CD8-positive, alpha-beta memory T cell (primary cell): Measurements from ENCODE around the gene CPLX1. TPM values are rescaled to one million over a fixed set of nuclear protein-coding genes. Genes with fewer than 3 reads are reported as not detected.

ENCODE experiments used
- CTCF ChIA-PET: fragments of 350-600 bp; sonication (Branson Sonifier 250); formaldehyde crosslinking; loops from one replicate; lab custom pipeline; 2021; ENCODE audit warnings: antibody characterized with exemption; lab: Charles Lee
- POLR2A ChIA-PET: fragments of 350-600 bp; sonication (Branson Sonifier 250); formaldehyde crosslinking; loops from one replicate; lab custom pipeline; 2021; ENCODE audit warnings: antibody characterized with exemption; lab: Charles Lee
- DNase-seq, 5 donors: peaks; one replicate each; pipeline versions ENCODE4 v3.0.0 to v3.0.0-alpha.2; 2020 to 2022; ENCODE audit warnings: mixed read lengths in 1 of 5
- H3K27ac ChIP-seq: one replicate; pipeline ENCODE4 v1.7.0; 2013; ENCODE audit warnings: low read depth, mild to moderate bottlenecking, low read length, moderate library complexity
- H3K27me3 ChIP-seq: 2 replicates; pipeline ENCODE4 v1.7.0; 2013; ENCODE audit warnings: low read length, mild to moderate bottlenecking; ENCODE audit not compliant: insufficient read depth, poor library complexity, severe bottlenecking
- H3K36me3 ChIP-seq: 2 replicates; pipeline ENCODE4 v1.7.0; 2013; ENCODE audit warnings: mild to moderate bottlenecking, low read length, moderate library complexity; ENCODE audit not compliant: insufficient read depth
- H3K4me1 ChIP-seq: 2 replicates; pipeline ENCODE4 v1.7.0; 2013; ENCODE audit warnings: mild to moderate bottlenecking, low read length, moderate library complexity; ENCODE audit not compliant: insufficient read depth
- H3K4me3 ChIP-seq: 2 replicates; pipeline ENCODE4 v1.7.0; 2013; ENCODE audit warnings: mild to moderate bottlenecking, low read length
- H3K9me3 ChIP-seq: 2 replicates; pipeline ENCODE4 v1.7.0; 2013; ENCODE audit warnings: mild to moderate bottlenecking, low read length
- H3K27ac Mint-ChIP-seq, 8 donors: one replicate each; pipeline ENCODE4 v1.8.0; 2020 to 2021; ENCODE audit warnings: mixed read lengths in 8 of 8, mild to moderate bottlenecking in 6 of 8, inconsistent platforms in 3 of 8, moderate library complexity in 3 of 8
- H3K27me3 Mint-ChIP-seq, 2 donors: one replicate each; pipeline ENCODE4 v1.8.0; 2020 to 2021; ENCODE audit warnings: mixed read lengths in 2 of 2, mild to moderate bottlenecking in 1 of 2, moderate library complexity in 1 of 2
- H3K36me3 Mint-ChIP-seq, 3 donors: one replicate each; pipeline ENCODE4 v1.8.0; 2020 to 2021; ENCODE audit warnings: mixed read lengths in 3 of 3, inconsistent platforms in 1 of 3, mild to moderate bottlenecking in 1 of 3
- H3K4me1 Mint-ChIP-seq, 3 donors: one replicate each; pipeline ENCODE4 v1.8.0; 2020 to 2021; ENCODE audit warnings: mixed read lengths in 3 of 3, inconsistent platforms in 1 of 3, mild to moderate bottlenecking in 1 of 3
- H3K4me3 Mint-ChIP-seq, 7 donors: one replicate each; pipeline ENCODE4 v1.8.0; 2020 to 2021; ENCODE audit warnings: mixed read lengths in 7 of 7, mild to moderate bottlenecking in 6 of 7, moderate library complexity in 4 of 7, inconsistent platforms in 2 of 7
- H3K9me3 Mint-ChIP-seq, 5 donors: one replicate each; pipeline ENCODE4 v1.8.0; 2020 to 2022; ENCODE audit warnings: mixed read lengths in 5 of 5, mild to moderate bottlenecking in 3 of 5, moderate library complexity in 2 of 5, inconsistent platforms in 1 of 5
- polyA plus RNA-seq: library from polyadenylated mRNA; unstranded; fragments of 300-500 nt; fragmentation: Illumina TruSeq; gene quantifications from one replicate; pipeline ENCODE4 v1.2.3, GENCODE V29; 2021
- total RNA-seq, 2 experiments: library from RNA; stranded (reverse); gene quantifications; one replicate each; pipeline ENCODE4 v1.2.3, GENCODE V29; 2021

The CPLX1 gene
- total and polyA plus RNA-seq, 3 experiments from 2014 or later, result 0.13 to 0.16 TPM; not detected in 1

- CTCF ChIA-PET, result interaction anchor here (1.2 kb wide), 1 partner anchor 27 kb away, joined by 3 read pairs; no protein-coding TSS in a partner anchor
- POLR2A ChIA-PET, result no interaction called here
These were observed 55.9 kb downstream of the CPLX1 start for GRCh38 chr4:770022-770421.

GRCh38 chr4:769511-769910 lies 56.4 kb downstream of the CPLX1 start:
- H3K4me3 Mint-ChIP-seq, result no peak overlapping the region
- H3K4me3 ChIP-seq, result no peak overlapping the region
- no peaks in the 10 kb centered on the region for H3K9me3 Mint-ChIP-seq
- peaks cover 5 to 75% (median 15%) of the 10 kb centered on the region in 3 donors for H3K36me3 Mint-ChIP-seq
- POLR2A ChIA-PET, result no interaction called here
- H3K27ac Mint-ChIP-seq, result no peak overlapping the region
- H3K4me1 ChIP-seq, result peaks cover 4% of the 10 kb centered on the region
- no peaks in the 10 kb centered on the region for H3K9me3 ChIP-seq
- DNase-seq, result no peak
- no peak overlapping the region for H3K27ac ChIP-seq
- CTCF ChIA-PET, result interaction anchor here (1.2 kb wide), 1 partner anchor 27 kb away, joined by 3 read pairs; no protein-coding TSS in a partner anchor
- no peaks in the 10 kb centered on the region for H3K27me3 Mint-ChIP-seq
- H3K36me3 ChIP-seq, result peaks cover 23% of the 10 kb centered on the region
- H3K27me3 ChIP-seq, result no peaks in the 10 kb centered on the region
- H3K4me1 Mint-ChIP-seq, result peaks cover 28 to 55% (median 33%) of the 10 kb centered on the region in 3 donors

More at GRCh38 chr4:770022-770421, 55.9 kb downstream of the CPLX1 start:
- no peak for DNase-seq
- Histone ChIP-seq H3K4me1 (peaks cover 9% of the 10 kb centered on the region), H3K9me3 (no peaks in the 10 kb centered on the region), H3K4me3 (no peak overlapping the region), H3K36me3 (peaks cover 23% of the 10 kb centered on the region), H3K27me3 (no peaks in the 10 kb centered on the region), H3K27ac (no peak overlapping the region)
- Mint-ChIP-seq H3K9me3 (no peaks in the 10 kb centered on the region), H3K36me3 (peaks cover 9 to 75% (median 20%) of the 10 kb centered on the region in 3 donors), H3K4me1 (peaks cover 28 to 55% (median 38%) of the 10 kb centered on the region in 3 donors), H3K27me3 (no peaks in the 10 kb centered on the region), H3K4me3 (no peak overlapping the region), H3K27ac (peak overlapping the region in 2 of 8 donors; percentile 56 to 86)

GRCh38 chr4:768995-769394 lies 56.9 kb downstream of the CPLX1 start:
- H3K4me3 Mint-ChIP-seq, result no peak overlapping the region
- H3K27me3 Mint-ChIP-seq, result no peaks in the 10 kb centered on the region
- POLR2A ChIA-PET, result interaction anchor here (0.7 kb wide), 1 partner anchor 219 kb away, joined by 3 read pairs; no protein-coding TSS in a partner anchor
- DNase-seq, result no peak
- Histone ChIP-seq H3K27me3 (no peaks in the 10 kb centered on the region), H3K27ac (no peak overlapping the region), H3K4me1 (no peaks in the 10 kb centered on the region), H3K4me3 (no peak overlapping the region), H3K9me3 (no peaks in the 10 kb centered on the region), H3K36me3 (peaks cover 23% of the 10 kb centered on the region)
- H3K9me3 Mint-ChIP-seq, result no peaks in the 10 kb centered on the region
- H3K27ac Mint-ChIP-seq, result no peak overlapping the region
- CTCF ChIA-PET, result interaction anchor here (1.2 kb wide), 1 partner anchor 26 kb away, joined by 3 read pairs; no protein-coding TSS in a partner anchor
- H3K4me1 Mint-ChIP-seq, result peaks cover 24 to 54% (median 28%) of the 10 kb centered on the region in 3 donors
- peaks cover 3 to 73% (median 12%) of the 10 kb centered on the region in 3 donors for H3K36me3 Mint-ChIP-seq

GRCh38 chr4:768076-768475 lies 57.9 kb downstream of the CPLX1 start:
- Mint-ChIP-seq H3K4me3 (no peak overlapping the region), H3K4me1 (peaks cover 30 to 57% (median 32%) of the 10 kb centered on the region in 3 donors), H3K9me3 (no peaks in the 10 kb centered on the region), H3K27me3 (no peaks in the 10 kb centered on the region), H3K27ac (peak overlapping the region in 1 of 8 donors; percentile 64), H3K36me3 (peaks cover 3 to 76% (median 12%) of the 10 kb centered on the region in 3 donors)
- H3K27ac ChIP-seq, result no peak overlapping the region
- no peaks in the 10 kb centered on the region for H3K9me3 ChIP-seq
- H3K36me3 ChIP-seq, result peaks cover 22% of the 10 kb centered on the region
- no peak for DNase-seq
- CTCF ChIA-PET, result interaction anchor here (1.1 kb wide), 1 partner anchor 26 kb away, joined by 3 read pairs; no protein-coding TSS in a partner anchor
- POLR2A ChIA-PET, result interaction anchor here (0.7 kb wide), 1 partner anchor 220 kb away, joined by 3 read pairs; no protein-coding TSS in a partner anchor
- no peaks in the 10 kb centered on the region for H3K4me1 ChIP-seq
- H3K27me3 ChIP-seq, result no peaks in the 10 kb centered on the region
- H3K4me3 ChIP-seq, result no peak overlapping the region

- no peak for DNase-seq
- Mint-ChIP-seq H3K27me3 (no peaks in the 10 kb centered on the region), H3K27ac (peak overlapping the region in 4 of 8 donors; percentile 47 to 73 (median 59)), H3K9me3 (no peaks in the 10 kb centered on the region), H3K36me3 (peaks cover 4 to 79% (median 13%) of the 10 kb centered on the region in 3 donors), H3K4me3 (no peak overlapping the region), H3K4me1 (peaks cover 33 to 56% (median 36%) of the 10 kb centered on the region in 3 donors)
- H3K27ac ChIP-seq, result no peak overlapping the region
- no peaks in the 10 kb centered on the region for H3K9me3 ChIP-seq
- no peaks in the 10 kb centered on the region for H3K4me1 ChIP-seq
- ChIA-PET POLR2A (no interaction called here), CTCF (interaction anchor here (0.7 kb wide), 1 partner anchor 172 kb away, joined by 3 read pairs; no protein-coding TSS in a partner anchor)
- H3K27me3 ChIP-seq, result no peaks in the 10 kb centered on the region
- H3K4me3 ChIP-seq, result no peak overlapping the region
- peaks cover 15% of the 10 kb centered on the region for H3K36me3 ChIP-seq
These were observed 59.2 kb downstream of the CPLX1 start for GRCh38 chr4:766559-767283.

GRCh38 chr4:766152-766515 lies 59.8 kb downstream of the CPLX1 start:
- Histone ChIP-seq H3K27ac (no peak overlapping the region), H3K4me3 (no peak overlapping the region), H3K9me3 (no peaks in the 10 kb centered on the region), H3K36me3 (peaks cover 12% of the 10 kb centered on the region), H3K27me3 (no peaks in the 10 kb centered on the region), H3K4me1 (no peaks in the 10 kb centered on the region)
- Mint-ChIP-seq H3K36me3 (peaks cover 9 to 80% (median 13%) of the 10 kb centered on the region in 3 donors), H3K27me3 (peaks cover 0 to 1% of the 10 kb centered on the region in 2 donors), H3K9me3 (no peaks in the 10 kb centered on the region), H3K4me1 (peaks cover 35 to 59% (median 40%) of the 10 kb centered on the region in 3 donors), H3K4me3 (no peak overlapping the region), H3K27ac (peak overlapping the region in 7 of 8 donors; percentile 18 to 81 (median 54))
- ChIA-PET POLR2A (no interaction called here), CTCF (interaction anchor here (0.7 kb wide), 1 partner anchor 173 kb away, joined by 3 read pairs; no protein-coding TSS in a partner anchor)
- no peak for DNase-seq

- no peak overlapping the region for H3K4me3 ChIP-seq
- no peak overlapping the region for H3K27ac ChIP-seq
- H3K4me1 ChIP-seq, result no peaks in the 10 kb centered on the region
- Mint-ChIP-seq H3K4me1 (peaks cover 33 to 62% (median 45%) of the 10 kb centered on the region in 3 donors), H3K36me3 (peaks cover 9 to 82% (median 13%) of the 10 kb centered on the region in 3 donors), H3K9me3 (no peaks in the 10 kb centered on the region), H3K4me3 (no peak overlapping the region), H3K27ac (peak overlapping the region in 4 of 8 donors; percentile 43 to 95 (median 66)), H3K27me3 (peaks cover 0 to 1% of the 10 kb centered on the region in 2 donors)
- POLR2A ChIA-PET, result no interaction called here
- no peak for DNase-seq
- no peaks in the 10 kb centered on the region for H3K9me3 ChIP-seq
- no peaks in the 10 kb centered on the region for H3K27me3 ChIP-seq
- peaks cover 11% of the 10 kb centered on the region for H3K36me3 ChIP-seq
- CTCF ChIA-PET, result interaction anchor here (1.2 to 1.8 kb wide), 3 partner anchors 22 to 223 kb away, joined by 3 to 5 read pairs (median 5); partner anchors contain the start of gene IDUA
These were observed 61.3 kb downstream of the CPLX1 start for GRCh38 chr4:764405-765169.
